HEK293 (cell line): Measurements from ENCODE around the gene IL1RAPL1.

ENCODE experiments used
- CTCF ChIA-PET: fragments of 350-600 bp; formaldehyde crosslinking; extraction: SDS; loops from one replicate; lab custom pipeline; 2021; ENCODE audit warnings: antibody characterized with exemption; lab: Yijun Ruan, JAX
- POLR2A ChIA-PET: fragments of 300-600 bp; formaldehyde crosslinking; extraction: SDS; loops from one replicate; lab custom pipeline; 2020; ENCODE audit warnings: antibody characterized with exemption, inconsistent platforms; lab: Yijun Ruan, JAX
- H3K27ac ChIP-seq: fragments of 200-500 bp; sonication (Bioruptor generic); 2 replicates; pipeline ENCODE4 v1.5.1; 2014; ENCODE audit warnings: low read depth, low read length, control low read depth, inconsistent platforms; ENCODE audit errors: extremely low read depth
- H3K36me3 ChIP-seq, 2 experiments: fragments of 200-500 bp in 1 of 2; sonication (Bioruptor generic) in 1 of 2; 1 replicate in 1 of 2; 2 replicates in 1 of 2; pipeline ENCODE4 v1.5.1; 2014 to 2017; ENCODE audit warnings: inconsistent platforms in 2 of 2, low read length in 2 of 2; ENCODE audit not compliant: control insufficient read depth in 2 of 2, insufficient read depth in 1 of 2
- H3K4me1 ChIP-seq: fragments of 200-500 bp; sonication (Bioruptor generic); 2 replicates; pipeline ENCODE4 v1.5.1; 2014; ENCODE audit warnings: mild to moderate bottlenecking, low read length, inconsistent platforms; ENCODE audit not compliant: control insufficient read depth, insufficient read depth
- H3K4me3 ChIP-seq: 2 replicates; pipeline ENCODE4 v1.5.1; 2011; ENCODE audit warnings: low read depth, mild to moderate bottlenecking, control low read depth, low read length, moderate library complexity
- H3K9me3 ChIP-seq: fragments of 200-500 bp; sonication (Bioruptor generic); 2 replicates; pipeline ENCODE4 v1.5.1; 2014; ENCODE audit warnings: low read depth, low read length, inconsistent platforms; ENCODE audit not compliant: control insufficient read depth, insufficient read depth
- EGR2 ChIP-seq: fragments of 450-650 bp; formaldehyde crosslinking; IDR thresholded peaks from 2 replicates; pipeline ENCODE4 v1.5.1; 2016; ENCODE audit warnings: low read depth, missing biosample characterization, missing genetic modification characterization
- INSM2 ChIP-seq: fragments of 450-650 bp; formaldehyde crosslinking; IDR thresholded peaks from 2 replicates; pipeline ENCODE4 v1.5.1; 2016; ENCODE audit warnings: missing biosample characterization, missing genetic modification characterization
- PRDM10 ChIP-seq: fragments of 450-650 bp; formaldehyde crosslinking; IDR thresholded peaks from 2 replicates; pipeline ENCODE4 v1.5.1; 2016; ENCODE audit warnings: missing biosample characterization, missing genetic modification characterization
- SETDB1 ChIP-seq: IDR thresholded peaks from one replicate; pipeline ENCODE4 v1.6.1; 2017; ENCODE audit warnings: mild to moderate bottlenecking, low read length, moderate library complexity, mixed read lengths; ENCODE audit not compliant: insufficient read length
- SP3 ChIP-seq: fragments of 450-650 bp; formaldehyde crosslinking; IDR thresholded peaks from 2 replicates; pipeline ENCODE4 v1.5.1; 2016; ENCODE audit warnings: missing biosample characterization, missing genetic modification characterization
- SP7 ChIP-seq: fragments of 450-650 bp; formaldehyde crosslinking; IDR thresholded peaks from 2 replicates; pipeline ENCODE4 v1.5.1; 2016; ENCODE audit warnings: missing biosample characterization, missing genetic modification characterization
- ZBTB44 ChIP-seq: fragments of 450-650 bp; IDR thresholded peaks from 2 replicates; pipeline ENCODE4 v1.5.1; 2018; ENCODE audit warnings: missing biosample characterization, mild to moderate bottlenecking, missing genetic modification characterization
- ZBTB8A ChIP-seq: fragments of 450-650 bp; formaldehyde crosslinking; IDR thresholded peaks from 2 replicates; pipeline ENCODE4 v1.5.1; 2016; ENCODE audit warnings: missing biosample characterization, missing genetic modification characterization
- ZFP37 ChIP-seq: fragments of 450-650 bp; formaldehyde crosslinking; IDR thresholded peaks from 2 replicates; pipeline ENCODE4 v1.5.1; 2016; ENCODE audit warnings: missing biosample characterization, missing genetic modification characterization
- ZFP41 ChIP-seq: fragments of 450-650 bp; formaldehyde crosslinking; IDR thresholded peaks from 2 replicates; pipeline ENCODE4 v1.5.1; 2016; ENCODE audit warnings: missing biosample characterization, missing genetic modification characterization, borderline replicate concordance
- ZNF10 ChIP-seq: fragments of 450-650 bp; formaldehyde crosslinking; IDR thresholded peaks from 2 replicates; pipeline ENCODE4 v1.5.1; 2017; ENCODE audit warnings: missing biosample characterization, missing genetic modification characterization
- ZNF146 ChIP-seq: fragments of 450-650 bp; formaldehyde crosslinking; IDR thresholded peaks from 2 replicates; pipeline ENCODE4 v1.5.1; 2016; ENCODE audit warnings: missing biosample characterization, missing genetic modification characterization
- ZNF169 ChIP-seq: fragments of 450-650 bp; formaldehyde crosslinking; IDR thresholded peaks from 2 replicates; pipeline ENCODE4 v1.5.1; 2016; ENCODE audit warnings: missing biosample characterization, missing genetic modification characterization
- ZNF23 ChIP-seq: fragments of 450-650 bp; formaldehyde crosslinking; IDR thresholded peaks from 2 replicates; pipeline ENCODE4 v1.5.1; 2016; ENCODE audit warnings: missing biosample characterization, missing genetic modification characterization, borderline replicate concordance
- ZNF426 ChIP-seq: fragments of 450-650 bp; formaldehyde crosslinking; IDR thresholded peaks from 2 replicates; pipeline ENCODE4 v1.5.1; 2017; ENCODE audit warnings: missing biosample characterization, missing genetic modification characterization, mild to moderate bottlenecking, inconsistent platforms, moderate library complexity
- ZNF501 ChIP-seq: fragments of 450-650 bp; formaldehyde crosslinking; IDR thresholded peaks from 2 replicates; pipeline ENCODE4 v1.5.1; 2016; ENCODE audit warnings: missing biosample characterization, missing genetic modification characterization
- ZNF530 ChIP-seq: fragments of 450-650 bp; formaldehyde crosslinking; IDR thresholded peaks from 2 replicates; pipeline ENCODE4 v1.5.1; 2016; ENCODE audit warnings: low read depth, missing biosample characterization, missing genetic modification characterization
- ZNF600 ChIP-seq: fragments of 450-650 bp; formaldehyde crosslinking; IDR thresholded peaks from 2 replicates; pipeline ENCODE4 v1.5.1; 2016; ENCODE audit warnings: missing biosample characterization, missing genetic modification characterization
- ZNF660 ChIP-seq: fragments of 450-650 bp; IDR thresholded peaks from 2 replicates; pipeline ENCODE4 v1.5.1; 2018; ENCODE audit warnings: missing biosample characterization, mild to moderate bottlenecking, missing genetic modification characterization
- ZNF692 ChIP-seq: fragments of 450-650 bp; formaldehyde crosslinking; IDR thresholded peaks from 2 replicates; pipeline ENCODE4 v1.5.1; 2016; ENCODE audit warnings: missing biosample characterization, missing genetic modification characterization
- TF ChIP-seq, protein P1 (sequence below): fragments of 450-650 bp; formaldehyde crosslinking; IDR thresholded peaks from 2 replicates; pipeline ENCODE4 v1.5.1; 2017; ENCODE audit warnings: missing biosample characterization, missing genetic modification characterization
- TF ChIP-seq, protein P2 (sequence below): fragments of 450-650 bp; formaldehyde crosslinking; conservative IDR thresholded peaks from 2 replicates; pipeline ENCODE4 v1.5.1; 2016; ENCODE audit warnings: low read depth, missing biosample characterization, missing genetic modification characterization

Gene IL1RAPL1

DNA sequence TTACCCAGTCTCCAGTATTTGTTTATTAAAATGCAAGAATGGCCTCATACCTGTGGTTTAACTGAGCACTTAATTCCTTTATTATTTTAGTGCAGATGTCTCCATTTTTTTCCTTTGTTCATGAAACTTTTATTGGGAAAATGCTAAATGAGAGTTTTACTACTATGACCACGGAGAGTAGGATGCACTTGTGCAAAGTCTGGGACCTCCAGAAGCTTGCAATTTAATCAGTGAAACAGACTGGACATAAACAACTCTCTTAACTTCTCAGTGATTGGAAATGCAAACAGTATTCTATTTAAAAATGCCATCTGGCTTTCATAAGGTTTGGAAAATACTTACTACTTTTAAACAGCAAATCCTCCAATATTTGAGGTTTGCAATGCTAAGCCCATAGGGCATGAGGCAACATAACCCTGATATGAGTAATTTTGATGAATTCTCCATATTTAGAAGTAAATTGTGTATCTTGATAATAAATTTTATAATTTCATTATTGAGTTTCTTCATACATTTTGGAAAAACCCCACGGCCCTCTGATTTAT lies 909.5 kb downstream of the IL1RAPL1 start:
- no peak overlapping the region for H3K4me3 ChIP-seq
- H3K27ac ChIP-seq: no peak overlapping the region
- no peak for TF ChIP-seq ZNF23
- TF ChIP-seq PRDM10 (tag by site-specific recombination): no peak
- TF ChIP-seq ZNF146 (tag by site-specific recombination): no peak
- no peak for TF ChIP-seq ZNF501 (tag by site-specific recombination)
- no peak for TF ChIP-seq ZNF600 (tag by site-specific recombination)
- TF ChIP-seq, protein P1, sequence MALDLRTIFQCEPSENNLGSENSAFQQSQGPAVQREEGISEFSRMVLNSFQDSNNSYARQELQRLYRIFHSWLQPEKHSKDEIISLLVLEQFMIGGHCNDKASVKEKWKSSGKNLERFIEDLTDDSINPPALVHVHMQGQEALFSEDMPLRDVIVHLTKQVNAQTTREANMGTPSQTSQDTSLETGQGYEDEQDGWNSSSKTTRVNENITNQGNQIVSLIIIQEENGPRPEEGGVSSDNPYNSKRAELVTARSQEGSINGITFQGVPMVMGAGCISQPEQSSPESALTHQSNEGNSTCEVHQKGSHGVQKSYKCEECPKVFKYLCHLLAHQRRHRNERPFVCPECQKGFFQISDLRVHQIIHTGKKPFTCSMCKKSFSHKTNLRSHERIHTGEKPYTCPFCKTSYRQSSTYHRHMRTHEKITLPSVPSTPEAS (tag by site-specific recombination): no peak
- no peak for TF ChIP-seq ZBTB44 (tag by site-specific recombination)
- TF ChIP-seq EGR2 (tag by site-specific recombination): no peak
- no peak for TF ChIP-seq ZFP41
- TF ChIP-seq ZNF426 (tag by site-specific recombination): no peak
- TF ChIP-seq INSM2 (tag by site-specific recombination): no peak
- TF ChIP-seq ZNF692: no peak
- no peak for TF ChIP-seq SP7
- H3K4me1 ChIP-seq: no peaks in the 10 kb centered on the region
- no peaks in the 10 kb centered on the region for H3K36me3 ChIP-seq
- ChIA-PET CTCF (interaction anchor here (0.8 kb wide), 1 partner anchor 18 kb away, joined by 3 read pairs; no protein-coding TSS in a partner anchor), POLR2A (no interaction called here)
- no peaks in the 10 kb centered on the region for H3K9me3 ChIP-seq

- H3K4me1 ChIP-seq: no peaks in the 10 kb centered on the region
- no peaks in the 10 kb centered on the region for H3K9me3 ChIP-seq
- POLR2A ChIA-PET: no interaction called here
- no peak overlapping the region for H3K4me3 ChIP-seq
- TF ChIP-seq ZNF10 (tag by site-specific recombination) (no peak), ZNF660 (tag by site-specific recombination) (no peak), ZBTB8A (tag by site-specific recombination) (no peak), ZFP37 (tag by site-specific recombination) (no peak), SETDB1 (no peak), ZNF169 (no peak), SP3 (tag by site-specific recombination) (no peak), ZNF530 (tag by site-specific recombination) (no peak)
- TF ChIP-seq, protein P2, sequence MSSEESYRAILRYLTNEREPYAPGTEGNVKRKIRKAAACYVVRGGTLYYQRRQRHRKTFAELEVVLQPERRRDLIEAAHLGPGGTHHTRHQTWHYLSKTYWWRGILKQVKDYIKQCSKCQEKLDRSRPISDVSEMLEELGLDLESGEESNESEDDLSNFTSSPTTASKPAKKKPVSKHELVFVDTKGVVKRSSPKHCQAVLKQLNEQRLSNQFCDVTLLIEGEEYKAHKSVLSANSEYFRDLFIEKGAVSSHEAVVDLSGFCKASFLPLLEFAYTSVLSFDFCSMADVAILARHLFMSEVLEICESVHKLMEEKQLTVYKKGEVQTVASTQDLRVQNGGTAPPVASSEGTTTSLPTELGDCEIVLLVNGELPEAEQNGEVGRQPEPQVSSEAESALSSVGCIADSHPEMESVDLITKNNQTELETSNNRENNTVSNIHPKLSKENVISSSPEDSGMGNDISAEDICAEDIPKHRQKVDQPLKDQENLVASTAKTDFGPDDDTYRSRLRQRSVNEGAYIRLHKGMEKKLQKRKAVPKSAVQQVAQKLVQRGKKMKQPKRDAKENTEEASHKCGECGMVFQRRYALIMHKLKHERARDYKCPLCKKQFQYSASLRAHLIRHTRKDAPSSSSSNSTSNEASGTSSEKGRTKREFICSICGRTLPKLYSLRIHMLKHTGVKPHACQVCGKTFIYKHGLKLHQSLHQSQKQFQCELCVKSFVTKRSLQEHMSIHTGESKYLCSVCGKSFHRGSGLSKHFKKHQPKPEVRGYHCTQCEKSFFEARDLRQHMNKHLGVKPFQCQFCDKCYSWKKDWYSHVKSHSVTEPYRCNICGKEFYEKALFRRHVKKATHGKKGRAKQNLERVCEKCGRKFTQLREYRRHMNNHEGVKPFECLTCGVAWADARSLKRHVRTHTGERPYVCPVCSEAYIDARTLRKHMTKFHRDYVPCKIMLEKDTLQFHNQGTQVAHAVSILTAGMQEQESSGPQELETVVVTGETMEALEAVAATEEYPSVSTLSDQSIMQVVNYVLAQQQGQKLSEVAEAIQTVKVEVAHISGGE (tag by site-specific recombination): no peak
- H3K27ac ChIP-seq: no peak overlapping the region
- H3K36me3 ChIP-seq: no peaks in the 10 kb centered on the region
- CTCF ChIA-PET: no interaction called here
Observed at GRCh38 chrX:29506729-29507128, 919.5 kb downstream of the IL1RAPL1 start.
